Osteocyte (in vitro differentiated cells): ENCODE data around the gene FCRL3. TPM values are rescaled to one million over a fixed set of nuclear protein-coding genes. Genes with fewer than 3 reads are reported as not detected.

Experiments
- DNase-seq: peaks from one replicate; pipeline ENCODE4 v3.0.0; 2021; ENCODE audit warnings: mixed read lengths; ENCODE audit not compliant: unreplicated experiment; ENCODE audit errors: extremely low spot score
- H3K27ac Mint-ChIP-seq: one replicate; pipeline ENCODE4 v1.8.0; 2021; ENCODE audit warnings: mild to moderate bottlenecking, mixed read lengths; ENCODE audit not compliant: unreplicated experiment
- H3K27me3 Mint-ChIP-seq: one replicate; pipeline ENCODE4 v1.8.0; 2021; ENCODE audit warnings: mixed read lengths; ENCODE audit not compliant: unreplicated experiment
- H3K36me3 Mint-ChIP-seq: one replicate; pipeline ENCODE4 v1.8.0; 2021; ENCODE audit warnings: mixed read lengths; ENCODE audit not compliant: unreplicated experiment
- H3K4me1 Mint-ChIP-seq: one replicate; pipeline ENCODE4 v1.8.0; 2021; ENCODE audit warnings: mixed read lengths; ENCODE audit not compliant: unreplicated experiment
- H3K4me3 Mint-ChIP-seq: one replicate; pipeline ENCODE4 v1.8.0; 2021; ENCODE audit warnings: mild to moderate bottlenecking, moderate library complexity, mixed read lengths; ENCODE audit not compliant: unreplicated experiment
- H3K9me3 Mint-ChIP-seq: one replicate; pipeline ENCODE4 v1.8.0; 2021; ENCODE audit warnings: mixed read lengths; ENCODE audit not compliant: unreplicated experiment
- total RNA-seq: library from RNA; stranded (reverse); gene quantifications from 2 replicates; pipeline ENCODE4 v1.2.1, GENCODE V29; 2021
- TF ChIP-seq, protein P1 (sequence below): fragments of 200-600 bp; sonication (generic); IDR thresholded peaks from 2 replicates; pipeline ENCODE4 v1.5.0; 2021; ENCODE audit warnings: antibody characterized with exemption, mild to moderate bottlenecking, moderate library complexity

The FCRL3 gene
- total RNA-seq, 1 donor from 2014 or later = not detected

- H3K36me3 Mint-ChIP-seq = no peaks in the 10 kb centered on the region
- TF ChIP-seq, protein P1, sequence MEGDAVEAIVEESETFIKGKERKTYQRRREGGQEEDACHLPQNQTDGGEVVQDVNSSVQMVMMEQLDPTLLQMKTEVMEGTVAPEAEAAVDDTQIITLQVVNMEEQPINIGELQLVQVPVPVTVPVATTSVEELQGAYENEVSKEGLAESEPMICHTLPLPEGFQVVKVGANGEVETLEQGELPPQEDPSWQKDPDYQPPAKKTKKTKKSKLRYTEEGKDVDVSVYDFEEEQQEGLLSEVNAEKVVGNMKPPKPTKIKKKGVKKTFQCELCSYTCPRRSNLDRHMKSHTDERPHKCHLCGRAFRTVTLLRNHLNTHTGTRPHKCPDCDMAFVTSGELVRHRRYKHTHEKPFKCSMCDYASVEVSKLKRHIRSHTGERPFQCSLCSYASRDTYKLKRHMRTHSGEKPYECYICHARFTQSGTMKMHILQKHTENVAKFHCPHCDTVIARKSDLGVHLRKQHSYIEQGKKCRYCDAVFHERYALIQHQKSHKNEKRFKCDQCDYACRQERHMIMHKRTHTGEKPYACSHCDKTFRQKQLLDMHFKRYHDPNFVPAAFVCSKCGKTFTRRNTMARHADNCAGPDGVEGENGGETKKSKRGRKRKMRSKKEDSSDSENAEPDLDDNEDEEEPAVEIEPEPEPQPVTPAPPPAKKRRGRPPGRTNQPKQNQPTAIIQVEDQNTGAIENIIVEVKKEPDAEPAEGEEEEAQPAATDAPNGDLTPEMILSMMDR = no peak
- H3K4me1 Mint-ChIP-seq = no peaks in the 10 kb centered on the region
- no peaks in the 10 kb centered on the region for H3K27me3 Mint-ChIP-seq
- H3K27ac Mint-ChIP-seq = no peak overlapping the region
- no peaks in the 10 kb centered on the region for H3K9me3 Mint-ChIP-seq
- DNase-seq = no peak
- no peak overlapping the region for H3K4me3 Mint-ChIP-seq
These were observed 15.2 kb upstream of the FCRL3 start for GRCh38 chr1:157715736-157716135.

DNA sequence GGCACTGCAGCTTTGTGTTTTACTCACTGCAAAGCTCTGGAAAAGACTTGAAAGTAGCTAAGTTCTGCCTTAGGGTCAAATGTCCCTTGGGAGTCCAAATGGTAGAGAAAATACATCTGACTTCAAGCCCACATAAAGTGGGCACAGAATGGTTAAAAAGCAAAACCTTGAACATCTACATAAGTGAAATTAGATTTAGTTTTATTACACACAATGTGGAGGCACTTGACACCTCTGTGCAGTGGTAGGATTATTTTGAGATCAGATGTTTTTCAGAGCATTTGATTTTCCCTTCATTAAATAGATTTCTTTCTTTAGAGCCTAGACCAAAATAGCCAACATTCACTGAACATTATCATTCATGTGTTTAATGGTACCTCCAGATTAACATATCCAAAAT, 11.2 kb upstream of the FCRL3 start:
- H3K27me3 Mint-ChIP-seq = no peaks in the 10 kb centered on the region
- no peak overlapping the region for H3K27ac Mint-ChIP-seq
- TF ChIP-seq, protein P1 = no peak
- no peak for DNase-seq
- no peak overlapping the region for H3K4me3 Mint-ChIP-seq
- H3K9me3 Mint-ChIP-seq = no peaks in the 10 kb centered on the region
- no peaks in the 10 kb centered on the region for H3K36me3 Mint-ChIP-seq
- no peaks in the 10 kb centered on the region for H3K4me1 Mint-ChIP-seq

GRCh38 chr1:157704878-157705277, 4.3 kb upstream of the FCRL3 start:
- DNase-seq = no peak
- no peaks in the 10 kb centered on the region for H3K4me1 Mint-ChIP-seq
- no peak overlapping the region for H3K4me3 Mint-ChIP-seq
- H3K36me3 Mint-ChIP-seq = no peaks in the 10 kb centered on the region
- no peaks in the 10 kb centered on the region for H3K27me3 Mint-ChIP-seq
- TF ChIP-seq, protein P1 = no peak
- no peak overlapping the region for H3K27ac Mint-ChIP-seq
- no peaks in the 10 kb centered on the region for H3K9me3 Mint-ChIP-seq

- Mint-ChIP-seq H3K36me3 (no peaks in the 10 kb centered on the region), H3K27me3 (no peaks in the 10 kb centered on the region), H3K4me1 (no peaks in the 10 kb centered on the region), H3K9me3 (no peaks in the 10 kb centered on the region), H3K27ac (no peak overlapping the region), H3K4me3 (no peak overlapping the region)
- TF ChIP-seq, protein P1 = no peak
- no peak for DNase-seq
These were observed 3.4 kb upstream of the FCRL3 start for GRCh38 chr1:157703981-157704380.

DNA sequence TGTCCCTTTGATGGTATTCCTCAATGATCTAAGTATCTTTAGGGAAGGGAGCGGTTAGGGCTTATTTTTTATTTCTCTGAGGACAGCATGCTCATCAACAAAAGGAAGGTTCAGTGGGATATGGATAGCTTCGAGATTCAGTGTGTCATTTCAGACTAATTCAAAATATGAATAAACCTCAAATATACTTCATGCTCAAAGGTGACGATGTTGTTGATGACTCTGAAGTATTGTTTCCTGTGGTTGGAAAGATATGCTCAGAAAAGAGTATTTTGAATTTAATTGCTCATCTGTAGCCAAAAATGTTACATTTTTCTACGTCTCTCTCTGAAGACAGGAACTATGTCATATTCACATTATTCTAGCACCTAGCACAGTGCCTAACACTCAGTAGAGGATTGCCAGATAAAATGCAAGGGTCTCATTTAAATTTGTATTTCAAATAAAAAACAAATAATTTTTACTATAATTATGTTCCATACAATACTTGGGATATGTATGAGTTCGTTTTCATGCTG, 1.8 kb upstream of the FCRL3 start:
- no peak for DNase-seq
- Mint-ChIP-seq H3K4me1 (no peaks in the 10 kb centered on the region), H3K36me3 (no peaks in the 10 kb centered on the region), H3K4me3 (no peak overlapping the region), H3K27me3 (no peaks in the 10 kb centered on the region), H3K9me3 (no peaks in the 10 kb centered on the region), H3K27ac (no peak overlapping the region)
- TF ChIP-seq, protein P1 = no peak
